Neural progenitor cell (in vitro differentiated cells): ENCODE results near the gene PET100. TPM values are rescaled to one million over a fixed set of nuclear protein-coding genes. Genes with fewer than 3 reads are reported as not detected.

Source experiments
- DNase-seq: peaks from one replicate; pipeline ENCODE4 v3.0.0-alpha.2; 2016; ENCODE audit warnings: low spot score
- H2AFZ ChIP-seq: fragments of 200-600 bp; sonication (generic); replicated peaks from 2 replicates; pipeline ENCODE4 v1.6.1; 2016; ENCODE audit warnings: antibody characterized with exemption
- H3F3A ChIP-seq: fragments of 200-600 bp; sonication (generic); 2 replicates; pipeline ENCODE4 v1.6.1; 2016; ENCODE audit warnings: antibody characterized with exemption, low read depth
- H3K27ac ChIP-seq: fragments of 200-600 bp; sonication (generic); 2 replicates; pipeline ENCODE4 v1.5.1; 2016; ENCODE audit warnings: mild to moderate bottlenecking
- H3K27me3 ChIP-seq: fragments of 200-600 bp; sonication (generic); 2 replicates; pipeline ENCODE4 v1.6.1; 2016; ENCODE audit warnings: mild to moderate bottlenecking, moderate library complexity
- H3K36me3 ChIP-seq: fragments of 200-600 bp; sonication (generic); 2 replicates; pipeline ENCODE4 v1.5.1; 2016
- H3K4me1 ChIP-seq: fragments of 200-600 bp; sonication (generic); 2 replicates; pipeline ENCODE4 v1.6.1; 2016; ENCODE audit warnings: mixed run types
- H3K4me2 ChIP-seq: fragments of 200-600 bp; sonication (generic); 2 replicates; pipeline ENCODE4 v1.6.1; 2016
- H3K4me3 ChIP-seq: fragments of 200-600 bp; sonication (generic); 2 replicates; pipeline ENCODE4 v1.5.1; 2016
- H3K79me2 ChIP-seq: fragments of 200-600 bp; sonication (generic); 2 replicates; pipeline ENCODE4 v1.6.1; 2016; ENCODE audit warnings: low read depth
- H3K9ac ChIP-seq: fragments of 200-600 bp; sonication (generic); 2 replicates; pipeline ENCODE4 v1.6.1; 2016
- H3K9me3 ChIP-seq: fragments of 200-600 bp; sonication (generic); 2 replicates; pipeline ENCODE4 v1.5.1; 2016; ENCODE audit warnings: low read depth
- H4K20me1 ChIP-seq: fragments of 200-600 bp; sonication (generic); 2 replicates; pipeline ENCODE4 v1.6.1; 2016; ENCODE audit warnings: low read depth
- H3K27ac Mint-ChIP-seq: 3 replicates; pipeline ENCODE4 v1.8.0; 2021; ENCODE audit warnings: mixed read lengths
- H3K27me3 Mint-ChIP-seq: 2 replicates; pipeline ENCODE4 v1.8.0; 2022; ENCODE audit warnings: low read depth, mild to moderate bottlenecking, inconsistent platforms, moderate library complexity, mixed read lengths; ENCODE audit not compliant: insufficient read depth
- H3K36me3 Mint-ChIP-seq: 3 replicates; pipeline ENCODE4 v1.8.0; 2021; ENCODE audit warnings: mixed read lengths
- H3K4me1 Mint-ChIP-seq: 3 replicates; pipeline ENCODE4 v1.8.0; 2021; ENCODE audit warnings: mixed read lengths
- H3K4me3 Mint-ChIP-seq: 3 replicates; pipeline ENCODE4 v1.8.0; 2021; ENCODE audit warnings: mild to moderate bottlenecking, moderate library complexity, mixed read lengths
- H3K9me3 Mint-ChIP-seq: 3 replicates; pipeline ENCODE4 v1.8.0; 2020; ENCODE audit warnings: mixed read lengths
- CTCF ChIP-seq: fragments of 200-600 bp; sonication (generic); IDR thresholded peaks from 2 replicates; pipeline ENCODE4 v1.5.1; 2017; ENCODE audit warnings: antibody characterized with exemption, mild to moderate bottlenecking
- EZH2 ChIP-seq: fragments of 200-600 bp; sonication (generic); IDR thresholded peaks from 2 replicates; pipeline ENCODE4 v1.6.1; 2017; ENCODE audit warnings: antibody characterized with exemption, mild to moderate bottlenecking, moderate library complexity
- EZH2phosphoT487 ChIP-seq: fragments of 200-600 bp; sonication (generic); IDR thresholded peaks from 2 replicates; pipeline ENCODE4 v1.6.1; 2017; ENCODE audit warnings: antibody characterized with exemption
- total RNA-seq: library from RNA; depleted of rRNA; stranded (reverse); fragments of >200 nt; gene quantifications from 2 replicates; pipeline ENCODE4 v1.2.3, GENCODE V29; 2015; ENCODE audit warnings: low replicate concordance

Gene PET100
- total RNA-seq, 1 donor from 2014 or later, result 30.3 TPM

- H3K4me2 ChIP-seq, result no peak overlapping the region
- no peak overlapping the region for H3K4me3 Mint-ChIP-seq
- H3K4me3 ChIP-seq, result no peak overlapping the region
- no peaks in the 10 kb centered on the region for H3K9me3 ChIP-seq
- no peaks in the 10 kb centered on the region for H3K36me3 ChIP-seq
- no peak overlapping the region for H2AFZ ChIP-seq
- no peak overlapping the region for H3K27ac ChIP-seq
- no peak for DNase-seq
- H3K9me3 Mint-ChIP-seq, result no peaks in the 10 kb centered on the region
- no peaks in the 10 kb centered on the region for H4K20me1 ChIP-seq
- H3K4me1 ChIP-seq, result no peaks in the 10 kb centered on the region
- no peaks in the 10 kb centered on the region for H3K79me2 ChIP-seq
- H3K27me3 Mint-ChIP-seq, result peaks cover 7% of the 10 kb centered on the region
- no peaks in the 10 kb centered on the region for H3F3A ChIP-seq
- peaks cover 16% of the 10 kb centered on the region for H3K36me3 Mint-ChIP-seq
- TF ChIP-seq EZH2 (no peak), EZH2phosphoT487 (no peak), CTCF (no peak)
- no peaks in the 10 kb centered on the region for H3K27me3 ChIP-seq
- H3K4me1 Mint-ChIP-seq, result no peaks in the 10 kb centered on the region
- H3K9ac ChIP-seq, result no peak overlapping the region
- H3K27ac Mint-ChIP-seq, result no peak overlapping the region
These were observed 9.7 kb upstream of the PET100 start for GRCh38 chr19:7619671-7620441.

- Histone ChIP-seq H4K20me1 (no peaks in the 10 kb centered on the region), H3K9me3 (no peaks in the 10 kb centered on the region), H3K4me1 (no peaks in the 10 kb centered on the region), H3F3A (no peaks in the 10 kb centered on the region), H3K27me3 (no peaks in the 10 kb centered on the region), H3K27ac (no peak overlapping the region), H3K79me2 (no peaks in the 10 kb centered on the region), H2AFZ (no peak overlapping the region), H3K9ac (no peak overlapping the region), H3K4me2 (no peak overlapping the region), H3K4me3 (no peak overlapping the region), H3K36me3 (no peaks in the 10 kb centered on the region)
- no peaks in the 10 kb centered on the region for H3K9me3 Mint-ChIP-seq
- H3K4me3 Mint-ChIP-seq, result no peak overlapping the region
- peaks cover 18% of the 10 kb centered on the region for H3K36me3 Mint-ChIP-seq
- no peak for DNase-seq
- no peak overlapping the region for H3K27ac Mint-ChIP-seq
- no peaks in the 10 kb centered on the region for H3K4me1 Mint-ChIP-seq
- peaks cover 9% of the 10 kb centered on the region for H3K27me3 Mint-ChIP-seq
- TF ChIP-seq EZH2, result no peak
- no peak for TF ChIP-seq EZH2phosphoT487
- TF ChIP-seq CTCF, result no peak
These were observed 8.9 kb upstream of the PET100 start for GRCh38 chr19:7620442-7621412.

DNA sequence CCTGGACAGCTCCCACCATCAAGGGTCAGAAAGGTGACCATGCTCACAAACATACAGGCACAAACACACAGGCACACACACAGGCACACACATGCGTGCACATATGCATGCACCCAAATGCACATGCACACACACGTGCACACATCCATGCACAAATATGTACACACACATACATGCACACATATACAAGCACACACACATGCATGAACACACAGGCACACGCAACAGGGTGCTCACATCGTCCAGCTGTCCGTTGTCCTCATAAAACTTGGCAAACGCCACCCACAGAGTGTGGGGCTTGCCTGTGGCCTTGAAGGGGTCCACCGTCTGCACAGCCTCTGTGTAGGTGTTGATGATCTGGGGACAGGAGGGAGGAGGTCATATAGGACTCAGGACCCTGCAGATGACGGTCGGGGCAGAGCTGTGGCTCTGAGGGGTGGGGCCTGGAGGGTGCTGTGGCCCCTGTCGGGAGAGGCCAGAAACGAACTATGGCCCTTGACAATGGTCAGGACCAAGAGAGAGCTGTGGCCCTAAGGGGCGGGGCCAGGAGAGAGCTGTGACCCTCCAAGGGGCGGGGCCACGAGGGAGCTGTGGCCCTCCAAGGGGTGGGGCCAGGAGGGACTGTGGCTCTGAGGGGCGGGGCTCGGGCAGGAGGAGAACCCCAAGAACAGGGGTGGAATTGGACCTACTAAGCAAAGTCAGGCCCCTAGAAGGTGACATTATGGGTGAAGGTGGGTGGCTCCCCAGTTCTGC is 6.5 kb upstream of the PET100 start:
- no peak overlapping the region for H3K27ac ChIP-seq
- no peak overlapping the region for H2AFZ ChIP-seq
- Mint-ChIP-seq H3K4me3 (no peak overlapping the region), H3K36me3 (peaks cover 18% of the 10 kb centered on the region), H3K4me1 (peaks cover 3% of the 10 kb centered on the region), H3K27ac (no peak overlapping the region), H3K9me3 (no peaks in the 10 kb centered on the region), H3K27me3 (peaks cover 7% of the 10 kb centered on the region)
- peaks cover 2% of the 10 kb centered on the region for H4K20me1 ChIP-seq
- no peaks in the 10 kb centered on the region for H3K36me3 ChIP-seq
- no peak overlapping the region for H3K9ac ChIP-seq
- no peak for DNase-seq
- H3K27me3 ChIP-seq, result no peaks in the 10 kb centered on the region
- H3K4me2 ChIP-seq, result no peak overlapping the region
- H3K4me1 ChIP-seq, result no peaks in the 10 kb centered on the region
- peaks cover 20% of the 10 kb centered on the region for H3K79me2 ChIP-seq
- no peak overlapping the region for H3K4me3 ChIP-seq
- H3F3A ChIP-seq, result no peaks in the 10 kb centered on the region
- no peaks in the 10 kb centered on the region for H3K9me3 ChIP-seq
- no peak for TF ChIP-seq CTCF
- no peak for TF ChIP-seq EZH2
- TF ChIP-seq EZH2phosphoT487, result no peak
